Skeletal muscle cell (primary cell): ENCODE results near the gene GPR15.

Source experiments
- DNase-seq: peaks from one replicate; pipeline ENCODE4 v3.0.0-alpha.2; 2010; ENCODE audit warnings: low read depth
- H3K4me3 ChIP-seq: 2 replicates; pipeline ENCODE4 v1.5.1; 2011; ENCODE audit warnings: low read depth, mild to moderate bottlenecking, control low read depth, low read length, moderate library complexity

Gene GPR15

GRCh38 chr3:98580401-98581386 lies 48.9 kb downstream of the GPR15 start:
- H3K4me3 ChIP-seq, result no peak overlapping the region
- DNase-seq, result no peak

GRCh38 chr3:98581474-98581873 lies 49.7 kb downstream of the GPR15 start:
- DNase-seq, result no peak
- H3K4me3 ChIP-seq, result no peak overlapping the region

GRCh38 chr3:98582042-98582441 lies 50.3 kb downstream of the GPR15 start:
- H3K4me3 ChIP-seq, result no peak overlapping the region
- no peak for DNase-seq

- DNase-seq, result no peak
- H3K4me3 ChIP-seq, result no peak overlapping the region
Observed at GRCh38 chr3:98583766-98584165, 52.0 kb downstream of the GPR15 start.
